ENCODE measurements around the gene KANK2. TPM values are rescaled to one million over a fixed set of nuclear protein-coding genes. Genes with fewer than 3 reads are reported as not detected.

The KANK2 gene
- total and polyA plus RNA-seq, 2 of the 13 experiments (the other 11 are each of a cell fraction or from before 2014, with no cell fraction given): 5.7 to 12.9 TPM

DNA sequence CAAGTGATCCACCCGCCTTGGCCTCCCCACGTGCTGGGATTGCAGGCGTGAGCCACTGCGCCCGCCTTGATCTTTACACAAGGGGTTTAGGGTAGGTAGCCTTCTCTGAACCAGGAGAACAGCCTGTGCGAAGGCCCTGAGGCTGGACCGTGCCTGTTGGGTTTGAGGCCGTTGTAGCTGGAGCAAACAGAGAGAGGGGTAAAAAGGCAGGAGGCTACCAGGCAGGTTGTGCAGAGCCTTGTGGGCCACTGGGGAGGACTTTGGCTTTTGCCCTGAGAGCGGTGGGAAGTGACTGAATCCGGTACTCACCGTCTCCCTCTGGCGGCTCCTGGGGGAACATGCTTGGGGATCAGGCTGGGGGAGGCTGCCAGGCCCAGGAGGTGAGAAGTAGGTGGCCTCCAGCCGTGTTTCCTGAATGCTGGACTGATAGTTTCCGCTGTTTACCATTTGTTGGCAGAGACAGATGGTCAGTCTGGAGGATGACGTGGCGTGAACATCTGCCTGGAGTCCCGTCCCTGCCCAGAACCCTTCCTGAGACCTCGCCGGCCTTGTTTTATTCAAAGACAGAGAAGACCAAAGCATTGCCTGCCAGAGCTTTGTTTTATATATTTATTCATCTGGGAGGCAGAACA, 66.4 kb downstream of the KANK2 start (continued):
- TF ChIP-seq HOXA3 (CRISPR knock-in tag; IDR thresholded peaks at IDR 0.05) (peak; percentile 78; the same call in 1 of the 2 replicates), MTF2 (CRISPR knock-in tag; IDR thresholded peaks at IDR 0.05; ENCODE audit: borderline replicate concordance) (no peak), THYN1 (CRISPR knock-in tag; IDR thresholded peaks at IDR 0.05; ENCODE audit: borderline replicate concordance, low read depth) (no peak), ZNF24 (IDR thresholded peaks at IDR 0.05) (no peak), ZNF550 (CRISPR knock-in tag; IDR thresholded peaks at IDR 0.05; ENCODE audit: borderline replicate concordance) (0 out of 2 replicates have a peak, but pooled peaks have one; percentile 20), ZBTB8A (CRISPR knock-in tag; IDR thresholded peaks at IDR 0.05; ENCODE audit: borderline replicate concordance, low read depth) (no peak), ZNF33A (CRISPR knock-in tag; IDR thresholded peaks at IDR 0.05; ENCODE audit: borderline replicate concordance) (no peak), MLX (CRISPR knock-in tag; IDR thresholded peaks at IDR 0.05) (no peak), SIX4 (CRISPR knock-in tag; IDR thresholded peaks at IDR 0.05) (no peak), ZNF609 (CRISPR knock-in tag; IDR thresholded peaks at IDR 0.05; ENCODE audit: borderline replicate concordance) (peak; percentile 68; the same call in 1 of the 2 replicates), KLF12 (CRISPR knock-in tag; IDR thresholded peaks at IDR 0.05; ENCODE audit: borderline replicate concordance) (no peak), ZNF160 (CRISPR knock-in tag; IDR thresholded peaks at IDR 0.05) (no peak), SSRP1 (CRISPR knock-in tag; IDR thresholded peaks at IDR 0.05) (0 out of 2 replicates have a peak, but pooled peaks have one; percentile 59), ARNT2 (CRISPR knock-in tag; IDR thresholded peaks at IDR 0.05; ENCODE audit: low read depth) (no peak), ZNF44 (CRISPR knock-in tag; IDR thresholded peaks at IDR 0.05) (no peak), ZBTB42 (CRISPR knock-in tag; IDR thresholded peaks at IDR 0.05) (no peak), TBL1XR1 (IDR thresholded peaks at IDR 0.05; ENCODE audit: borderline replicate concordance, low read length, partially characterized antibody) (no peak), TOPORS (CRISPR knock-in tag; IDR thresholded peaks at IDR 0.05) (0 out of 2 replicates have a peak, but pooled peaks have one; percentile 3), NONO (IDR thresholded peaks at IDR 0.05) (no peak), NONO (CRISPR knock-in tag; conservative IDR thresholded peaks at IDR 0.05) (peak; percentile 83)
- TF ChIP-seq, protein P1, sequence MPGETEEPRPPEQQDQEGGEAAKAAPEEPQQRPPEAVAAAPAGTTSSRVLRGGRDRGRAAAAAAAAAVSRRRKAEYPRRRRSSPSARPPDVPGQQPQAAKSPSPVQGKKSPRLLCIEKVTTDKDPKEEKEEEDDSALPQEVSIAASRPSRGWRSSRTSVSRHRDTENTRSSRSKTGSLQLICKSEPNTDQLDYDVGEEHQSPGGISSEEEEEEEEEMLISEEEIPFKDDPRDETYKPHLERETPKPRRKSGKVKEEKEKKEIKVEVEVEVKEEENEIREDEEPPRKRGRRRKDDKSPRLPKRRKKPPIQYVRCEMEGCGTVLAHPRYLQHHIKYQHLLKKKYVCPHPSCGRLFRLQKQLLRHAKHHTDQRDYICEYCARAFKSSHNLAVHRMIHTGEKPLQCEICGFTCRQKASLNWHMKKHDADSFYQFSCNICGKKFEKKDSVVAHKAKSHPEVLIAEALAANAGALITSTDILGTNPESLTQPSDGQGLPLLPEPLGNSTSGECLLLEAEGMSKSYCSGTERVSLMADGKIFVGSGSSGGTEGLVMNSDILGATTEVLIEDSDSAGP (CRISPR knock-in tag; IDR thresholded peaks at IDR 0.05; ENCODE audit: borderline replicate concordance): peak; percentile 50; the same call in 1 of the 2 replicates
- TF ChIP-seq, protein P2, sequence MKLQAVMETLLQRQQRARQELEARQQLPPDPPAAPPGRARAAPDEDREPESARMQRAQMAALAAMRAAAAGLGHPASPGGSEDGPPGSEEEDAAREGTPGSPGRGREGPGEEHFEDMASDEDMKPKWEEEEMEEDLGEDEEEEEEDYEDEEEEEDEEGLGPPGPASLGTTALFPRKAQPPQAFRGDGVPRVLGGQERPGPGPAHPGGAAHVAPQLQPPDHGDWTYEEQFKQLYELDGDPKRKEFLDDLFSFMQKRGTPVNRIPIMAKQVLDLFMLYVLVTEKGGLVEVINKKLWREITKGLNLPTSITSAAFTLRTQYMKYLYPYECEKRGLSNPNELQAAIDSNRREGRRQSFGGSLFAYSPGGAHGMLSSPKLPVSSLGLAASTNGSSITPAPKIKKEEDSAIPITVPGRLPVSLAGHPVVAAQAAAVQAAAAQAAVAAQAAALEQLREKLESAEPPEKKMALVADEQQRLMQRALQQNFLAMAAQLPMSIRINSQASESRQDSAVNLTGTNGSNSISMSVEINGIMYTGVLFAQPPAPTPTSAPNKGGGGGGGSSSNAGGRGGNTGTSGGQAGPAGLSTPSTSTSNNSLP (IDR thresholded peaks at IDR 0.05; ENCODE audit: low read depth, low read length): no peak

Data from HepG2 (cell line).